Activated naive CD8-positive, alpha-beta T cell (primary cell): ENCODE data around the gene GHRHR.

Experiments
- H3K27ac Mint-ChIP-seq: one replicate; pipeline ENCODE4 v1.8.0; 2021; ENCODE audit warnings: mixed read lengths
- H3K27me3 Mint-ChIP-seq: one replicate; pipeline ENCODE4 v1.8.0; 2021; ENCODE audit warnings: mixed read lengths
- H3K36me3 Mint-ChIP-seq: one replicate; pipeline ENCODE4 v1.8.0; 2021; ENCODE audit warnings: mixed read lengths
- H3K4me1 Mint-ChIP-seq: one replicate; pipeline ENCODE4 v1.8.0; 2021; ENCODE audit warnings: low read depth, mixed read lengths
- H3K4me3 Mint-ChIP-seq: one replicate; pipeline ENCODE4 v1.8.0; 2021; ENCODE audit warnings: mild to moderate bottlenecking, mixed read lengths
- H3K9me3 Mint-ChIP-seq: one replicate; pipeline ENCODE4 v1.8.0; 2021; ENCODE audit warnings: low read depth, mixed read lengths

The GHRHR gene

DNA sequence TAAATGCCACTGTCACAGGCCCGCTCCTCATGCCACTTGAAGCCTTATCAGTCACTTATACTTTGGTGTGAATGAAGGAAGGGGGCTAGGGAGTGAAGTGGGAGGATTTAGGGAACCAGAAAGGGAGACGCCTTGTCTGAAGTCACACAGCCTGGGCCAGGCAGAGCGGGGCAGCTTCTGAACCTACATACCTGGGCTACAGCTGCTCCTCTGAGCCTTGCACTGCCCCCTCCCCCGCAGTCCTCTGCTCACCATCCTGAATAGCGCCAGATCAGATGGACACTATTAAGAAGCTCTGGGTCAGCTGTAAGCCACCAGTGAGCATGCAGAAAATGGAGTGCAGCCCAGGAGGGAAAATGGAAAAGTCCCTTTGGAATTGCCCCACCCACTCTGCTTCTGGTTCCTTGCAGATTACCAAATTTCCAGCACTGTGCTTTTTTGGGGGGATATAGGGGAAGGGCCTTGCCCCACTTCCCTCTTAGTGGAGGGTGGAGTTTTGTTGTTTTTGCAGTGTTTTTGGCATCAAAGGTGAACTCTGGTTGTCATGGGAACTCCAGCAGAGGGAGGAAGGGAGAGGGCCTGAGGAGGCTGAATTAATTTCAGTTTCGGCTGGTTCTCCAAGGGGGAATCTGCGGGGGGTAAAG is 53.4 kb downstream of the GHRHR start:
- no peak overlapping the region for H3K4me3 Mint-ChIP-seq
- no peak overlapping the region for H3K27ac Mint-ChIP-seq
- no peaks in the 10 kb centered on the region for H3K9me3 Mint-ChIP-seq

DNA sequence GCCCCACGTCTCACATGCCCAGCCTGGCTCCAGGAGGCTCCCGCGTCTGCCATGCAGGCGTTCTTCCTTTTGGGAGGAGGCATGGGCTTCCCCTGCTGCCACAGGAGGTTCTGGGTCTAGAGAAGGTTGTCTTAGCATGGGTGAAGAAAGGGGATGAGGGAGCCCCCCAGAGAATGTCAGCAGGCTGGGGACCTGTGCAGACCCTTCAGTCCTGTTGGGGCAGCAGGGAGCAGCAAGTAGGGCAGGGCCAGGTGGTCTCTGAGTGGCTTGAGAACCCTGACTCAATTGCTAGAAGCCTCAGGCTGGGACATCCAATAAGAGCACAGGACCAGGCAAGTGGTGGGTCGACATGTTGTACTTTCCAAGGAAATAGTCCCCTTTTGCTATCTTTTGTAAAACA is 54.0 kb downstream of the GHRHR start:
- Mint-ChIP-seq H3K27ac (no peak overlapping the region), H3K27me3 (peaks cover 3% of the 10 kb centered on the region), H3K9me3 (no peaks in the 10 kb centered on the region), H3K4me1 (peaks cover 19% of the 10 kb centered on the region), H3K4me3 (no peak overlapping the region), H3K36me3 (no peaks in the 10 kb centered on the region)

More for the DNA sequence above, 53.4 kb downstream of the GHRHR start:
- H3K4me1 Mint-ChIP-seq: peaks cover 14% of the 10 kb centered on the region
- H3K27me3 Mint-ChIP-seq: peaks cover 3% of the 10 kb centered on the region
- H3K36me3 Mint-ChIP-seq: no peaks in the 10 kb centered on the region

DNA sequence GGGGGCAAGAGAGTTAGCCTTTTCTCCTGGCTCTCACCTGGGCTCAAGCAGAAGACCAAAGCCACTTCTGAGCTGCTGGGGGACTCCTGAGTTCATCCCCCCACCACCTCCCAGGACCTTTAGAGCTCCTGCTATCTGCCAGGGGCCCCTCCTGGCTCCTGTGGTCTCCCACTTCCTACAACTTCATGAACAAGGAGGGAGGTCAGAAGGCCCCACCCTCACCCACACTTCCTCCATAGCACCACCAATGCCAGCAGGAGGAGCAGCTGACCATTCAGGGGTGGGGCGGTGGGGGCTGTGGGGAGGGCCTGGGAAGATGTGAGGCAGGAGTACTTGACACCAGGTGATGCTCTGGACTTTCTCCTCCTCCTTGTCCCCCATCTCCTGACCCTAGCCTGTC is 55.8 kb downstream of the GHRHR start:
- Mint-ChIP-seq H3K4me1 (peaks cover 33% of the 10 kb centered on the region), H3K4me3 (no peak overlapping the region), H3K36me3 (no peaks in the 10 kb centered on the region), H3K9me3 (no peaks in the 10 kb centered on the region), H3K27me3 (no peaks in the 10 kb centered on the region), H3K27ac (no peak overlapping the region)

DNA sequence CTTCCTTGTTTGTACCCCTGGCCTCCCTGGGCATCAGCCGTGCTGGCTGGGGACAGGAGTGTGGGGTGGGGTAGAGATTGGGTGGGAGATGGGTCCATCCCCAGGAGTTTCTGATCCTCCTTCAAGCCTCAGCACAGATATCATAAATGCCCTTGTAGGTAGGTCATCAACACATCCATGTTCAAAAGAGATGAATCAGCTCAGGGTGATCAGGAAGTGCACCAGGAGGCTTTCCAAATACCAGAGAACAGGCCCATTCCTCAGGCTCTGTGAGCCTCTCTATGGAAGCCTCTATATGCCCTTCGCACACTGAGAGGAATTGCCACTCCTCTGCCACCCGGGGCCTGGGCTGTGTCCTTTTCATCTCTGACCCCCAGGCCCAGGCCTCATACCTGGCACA is 56.4 kb downstream of the GHRHR start:
- H3K4me3 Mint-ChIP-seq: no peak overlapping the region
- H3K27ac Mint-ChIP-seq: no peak overlapping the region
- peaks cover 35% of the 10 kb centered on the region for H3K4me1 Mint-ChIP-seq
- no peaks in the 10 kb centered on the region for H3K36me3 Mint-ChIP-seq
- no peaks in the 10 kb centered on the region for H3K9me3 Mint-ChIP-seq
- no peaks in the 10 kb centered on the region for H3K27me3 Mint-ChIP-seq

DNA sequence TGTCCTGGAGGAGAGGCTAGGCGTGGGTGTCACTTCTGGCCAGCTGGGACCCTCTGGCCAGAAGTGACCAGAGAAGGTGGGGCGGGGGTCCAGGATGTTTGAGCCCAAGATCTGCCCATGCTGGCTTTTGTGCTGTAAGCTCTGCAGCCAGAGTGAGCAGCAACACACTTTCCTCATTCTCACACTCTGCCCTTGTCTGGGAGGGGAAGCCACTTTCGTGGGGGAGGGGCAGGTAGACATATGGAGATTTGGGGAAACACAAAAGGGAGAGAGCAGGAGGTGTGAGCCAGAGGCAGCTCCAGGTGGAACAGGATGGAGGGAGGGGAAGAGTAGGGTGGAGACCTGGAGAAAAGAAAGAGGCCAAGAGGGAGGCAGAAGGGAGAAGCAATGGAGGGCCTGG is 56.9 kb downstream of the GHRHR start:
- Mint-ChIP-seq H3K4me3 (no peak overlapping the region), H3K27ac (no peak overlapping the region), H3K27me3 (no peaks in the 10 kb centered on the region), H3K36me3 (no peaks in the 10 kb centered on the region), H3K4me1 (peaks cover 35% of the 10 kb centered on the region), H3K9me3 (no peaks in the 10 kb centered on the region)

DNA sequence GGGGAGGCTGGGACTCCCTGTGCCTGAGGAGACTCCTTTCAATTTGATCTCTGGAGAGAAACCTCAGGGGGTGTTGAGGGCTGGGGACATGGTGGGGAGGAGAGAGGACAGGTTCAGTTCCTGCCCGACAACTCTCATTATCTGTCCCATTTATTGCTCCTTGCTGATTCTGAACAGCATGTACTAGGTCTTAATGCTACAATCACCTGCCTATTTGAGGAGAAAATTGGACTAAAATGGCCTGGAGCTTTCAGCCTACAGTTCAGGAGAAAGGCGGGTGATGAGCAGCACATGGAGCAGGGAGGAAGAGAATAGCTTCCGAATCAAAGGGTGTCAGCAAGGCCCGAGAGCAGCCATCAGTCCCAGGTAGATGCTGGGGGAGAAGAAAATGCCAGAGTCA is 58.4 kb downstream of the GHRHR start:
- peaks cover 33% of the 10 kb centered on the region for H3K4me1 Mint-ChIP-seq
- H3K27me3 Mint-ChIP-seq: no peaks in the 10 kb centered on the region
- H3K27ac Mint-ChIP-seq: no peak overlapping the region
- H3K9me3 Mint-ChIP-seq: no peaks in the 10 kb centered on the region
- H3K36me3 Mint-ChIP-seq: no peaks in the 10 kb centered on the region
- H3K4me3 Mint-ChIP-seq: no peak overlapping the region

DNA sequence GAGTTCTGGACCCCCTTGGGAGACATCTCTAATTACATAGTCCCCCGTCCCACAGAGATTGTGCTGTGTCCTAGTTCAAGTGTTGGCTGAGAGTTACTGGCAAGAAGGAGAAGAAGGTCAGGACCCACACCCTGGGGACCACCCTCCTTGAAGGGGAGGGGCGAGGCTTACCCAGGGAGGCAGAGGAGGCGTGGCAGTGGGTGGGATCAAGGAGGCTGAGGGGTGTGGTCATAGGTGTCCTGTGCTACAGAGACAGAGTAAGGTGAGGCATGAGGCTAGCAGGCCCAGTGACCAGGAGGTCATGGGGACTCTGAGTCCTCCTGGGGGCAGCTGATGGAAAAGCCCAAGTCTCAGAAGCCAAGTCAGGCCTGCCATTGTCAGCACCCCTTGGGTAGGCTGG is 59.0 kb downstream of the GHRHR start:
- no peak overlapping the region for H3K27ac Mint-ChIP-seq
- H3K36me3 Mint-ChIP-seq: no peaks in the 10 kb centered on the region
- H3K27me3 Mint-ChIP-seq: no peaks in the 10 kb centered on the region
- H3K4me3 Mint-ChIP-seq: no peak overlapping the region
- H3K4me1 Mint-ChIP-seq: peaks cover 33% of the 10 kb centered on the region
- H3K9me3 Mint-ChIP-seq: no peaks in the 10 kb centered on the region

DNA sequence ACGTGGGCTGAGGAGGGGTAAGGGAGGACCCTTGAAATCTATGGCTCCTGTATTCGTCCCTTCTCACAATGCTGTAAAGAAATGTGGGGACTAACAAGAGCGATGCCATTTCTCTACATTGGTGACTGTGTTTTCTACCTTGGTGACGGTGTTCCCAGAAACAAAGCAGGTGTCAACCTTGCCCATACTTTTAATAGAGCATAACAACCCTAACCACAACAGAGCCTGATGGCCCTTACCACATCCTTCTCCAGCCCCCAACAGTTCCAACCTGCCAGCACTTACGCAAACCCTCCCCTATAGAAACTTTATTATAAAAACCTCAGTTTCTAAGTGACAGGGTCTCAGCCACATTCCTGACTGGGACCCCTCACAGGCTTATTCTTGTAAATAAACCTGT is 60.1 kb downstream of the GHRHR start:
- Mint-ChIP-seq H3K4me1 (peaks cover 34% of the 10 kb centered on the region), H3K4me3 (no peak overlapping the region), H3K36me3 (no peaks in the 10 kb centered on the region), H3K27me3 (no peaks in the 10 kb centered on the region), H3K27ac (no peak overlapping the region), H3K9me3 (no peaks in the 10 kb centered on the region)

DNA sequence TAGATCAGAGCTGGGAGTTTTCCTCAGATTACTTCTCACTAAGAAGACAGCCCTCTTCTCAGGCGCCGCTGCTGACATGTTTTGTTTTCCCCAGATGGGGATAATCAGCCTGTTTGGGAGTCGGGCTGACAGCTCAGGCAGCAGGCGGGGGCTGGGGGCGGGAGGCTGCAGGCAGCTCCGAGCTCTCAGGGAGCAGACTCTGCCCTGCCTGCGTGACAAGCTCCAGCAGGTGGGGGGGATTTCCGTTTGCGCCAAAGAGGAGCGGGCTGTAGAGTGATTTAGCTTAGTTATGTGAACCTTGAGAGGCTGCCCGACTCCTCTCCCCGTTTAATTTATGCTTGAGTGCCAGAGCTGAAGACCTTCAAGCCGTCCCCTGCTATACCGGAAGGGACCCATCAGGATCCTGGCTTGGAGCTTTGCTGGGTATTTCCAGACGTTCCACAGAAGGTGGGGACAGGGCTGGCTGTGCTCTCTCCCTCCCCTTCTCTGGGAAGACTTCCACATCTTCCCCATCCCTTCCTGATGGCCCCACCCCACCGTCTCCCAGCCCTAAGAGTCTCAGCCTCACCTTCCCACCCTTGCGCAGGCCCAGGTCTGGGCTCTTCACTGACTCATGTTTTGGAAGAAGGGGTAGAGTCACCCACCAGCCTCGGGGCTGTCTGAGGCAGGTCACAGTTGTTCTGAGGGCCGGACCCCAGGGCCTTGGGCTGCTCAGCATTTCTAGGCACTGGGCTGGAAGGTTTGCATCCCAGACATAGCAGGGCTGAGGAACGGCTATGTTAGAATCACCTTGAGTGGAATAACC is 63.6 kb downstream of the GHRHR start:
- Mint-ChIP-seq H3K27me3 (peaks cover 2% of the 10 kb centered on the region), H3K4me1 (peaks cover 22% of the 10 kb centered on the region), H3K4me3 (no peak overlapping the region), H3K9me3 (no peaks in the 10 kb centered on the region), H3K27ac (no peak overlapping the region), H3K36me3 (no peaks in the 10 kb centered on the region)

DNA sequence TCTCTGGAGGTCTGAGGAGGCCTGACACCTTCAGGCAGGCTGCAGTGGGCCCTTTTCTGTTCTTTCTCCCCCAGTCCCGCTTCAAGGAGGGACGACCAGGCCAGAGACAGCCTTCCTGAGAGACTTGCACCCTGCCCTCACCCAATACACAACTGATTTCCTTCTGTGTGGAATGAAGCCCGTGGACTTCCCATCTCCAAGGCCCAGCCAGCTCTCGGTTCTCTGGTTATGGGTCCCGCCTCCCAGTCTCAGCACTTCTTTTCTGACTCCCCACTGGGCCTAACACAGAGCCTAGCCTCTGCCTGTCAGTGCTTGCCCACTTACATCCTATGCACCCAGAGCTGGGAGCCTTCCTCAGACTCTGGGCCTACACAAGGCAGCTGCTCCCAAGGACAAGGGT is 64.3 kb downstream of the GHRHR start:
- Mint-ChIP-seq H3K27ac (no peak overlapping the region), H3K4me3 (no peak overlapping the region), H3K36me3 (no peaks in the 10 kb centered on the region), H3K27me3 (peaks cover 2% of the 10 kb centered on the region), H3K4me1 (peaks cover 19% of the 10 kb centered on the region), H3K9me3 (no peaks in the 10 kb centered on the region)

DNA sequence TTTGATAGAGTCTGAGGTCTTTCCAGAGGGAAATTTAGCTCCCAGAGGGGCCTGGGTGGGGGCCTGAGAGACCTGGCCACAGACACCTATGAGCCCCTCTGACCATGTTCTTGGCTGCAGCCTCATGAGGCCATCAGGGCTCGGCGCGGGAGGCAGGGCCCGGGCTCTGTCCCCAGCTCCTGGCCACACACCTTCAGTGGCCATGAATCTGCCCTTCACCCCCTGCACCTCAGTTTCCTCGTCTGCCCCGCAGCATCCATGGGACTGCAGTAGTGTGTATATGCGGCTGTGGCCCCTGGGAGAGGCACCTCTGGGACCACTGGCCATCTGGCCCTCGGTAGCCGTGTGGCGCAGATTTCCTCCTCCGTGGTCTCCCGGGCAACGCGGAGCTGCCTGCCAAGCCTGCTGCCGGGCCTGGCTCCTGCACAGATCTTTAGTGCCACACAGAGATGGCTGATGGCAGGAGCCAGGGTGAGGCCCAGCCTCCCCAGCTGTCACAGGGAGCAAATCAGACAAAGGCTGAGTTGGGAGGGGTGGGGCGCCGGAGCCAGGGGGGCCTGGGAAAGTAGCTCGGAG is 64.8 kb downstream of the GHRHR start:
- Mint-ChIP-seq H3K27ac (no peak overlapping the region), H3K4me3 (no peak overlapping the region), H3K9me3 (no peaks in the 10 kb centered on the region), H3K27me3 (peaks cover 2% of the 10 kb centered on the region), H3K4me1 (peaks cover 15% of the 10 kb centered on the region), H3K36me3 (no peaks in the 10 kb centered on the region)
